Renal pelvis (tissue), 12 donors: ENCODE results near the gene SGCG. TPM values are rescaled to one million over a fixed set of nuclear protein-coding genes. Genes with fewer than 3 reads are reported as not detected.
A peak's percentile ranks its signal among the peaks of the same experiment; 100 is the strongest.
"Not testable (repeated sequence)": the region's sequence is repeated elsewhere in the genome, so short reads cannot be mapped to it uniquely, and the experiment has no call there.

ENCODE experiments used
- DNase-seq: peaks from one replicate; pipeline ENCODE4 v3.0.0-alpha.2; 2013
- long read RNA-seq, 16 experiments: transcript quantifications; one replicate each; lab custom pipeline, GENCODE V29; 2026
- polyA plus RNA-seq, 3 donors: library from polyadenylated mRNA; unstranded; fragments of 120-200 nt; gene quantifications; one replicate each; pipeline ENCODE4 v1.2.1, GENCODE V29; 2013; ENCODE audit not compliant: insufficient read length in 3 of 3

Gene SGCG, protein sequence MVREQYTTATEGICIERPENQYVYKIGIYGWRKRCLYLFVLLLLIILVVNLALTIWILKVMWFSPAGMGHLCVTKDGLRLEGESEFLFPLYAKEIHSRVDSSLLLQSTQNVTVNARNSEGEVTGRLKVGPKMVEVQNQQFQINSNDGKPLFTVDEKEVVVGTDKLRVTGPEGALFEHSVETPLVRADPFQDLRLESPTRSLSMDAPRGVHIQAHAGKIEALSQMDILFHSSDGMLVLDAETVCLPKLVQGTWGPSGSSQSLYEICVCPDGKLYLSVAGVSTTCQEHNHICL
- polyA plus RNA-seq, result 1 to 10 TPM; 4.3 to 5.4 (median 4.4) TPM
- long read RNA-seq, donor 1, result 0 reads
- long read RNA-seq, donor 2, result 0 reads
- long read RNA-seq, donor 3, result 0 reads
- long read RNA-seq, donor 4, result 0 reads
- long read RNA-seq, donor 5, result 0 reads
- long read RNA-seq, donor 6, result 0 reads
- long read RNA-seq, donor 7, result 0 reads
- long read RNA-seq, donor 8, partial matches to known transcripts, result 0 of 7 reads
- long read RNA-seq, donor 8, other reads (novel, unspliced or antisense), result 7 of 7 reads
- long read RNA-seq, donor 9, result 0 reads
- long read RNA-seq, donor 10, result 0 reads
- long read RNA-seq, donor 11, result 0 reads
- long read RNA-seq, donor 12, result 0 reads
- long read RNA-seq, donor 13, result 0 reads
- long read RNA-seq, donor 14, result 0 reads
- long read RNA-seq, donor 15, result 0 reads
- long read RNA-seq, donor 16, partial matches to known transcripts, result 0 of 6 reads
- long read RNA-seq, donor 16, other reads (novel, unspliced or antisense), result 6 of 6 reads

DNA sequence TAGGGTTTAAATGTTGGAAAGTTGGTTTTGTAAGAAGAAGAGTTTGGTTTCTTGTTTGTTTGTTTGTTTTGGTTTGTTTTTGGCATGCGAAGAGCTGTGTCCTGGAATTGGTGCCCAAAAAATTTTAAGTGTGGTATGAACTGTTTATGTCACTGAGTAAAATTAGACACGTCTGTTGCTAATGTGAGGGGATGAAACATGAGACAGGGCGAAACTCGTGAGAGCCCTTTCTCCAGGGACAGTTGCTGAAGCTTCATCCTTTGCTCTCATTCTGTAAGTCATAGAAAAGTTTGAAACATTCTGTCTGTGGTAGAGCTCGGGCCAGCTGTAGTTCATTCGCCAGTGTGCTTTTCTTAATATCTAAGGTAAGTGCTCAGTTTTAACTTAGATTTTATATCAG, at the start of gene SGCG:
Gene SGCG (plus strand): TSS at position 269 of the 400 bp plus-strand sequence. CDS start 22,716 bp downstream, outside the sequence.
- no peak for DNase-seq

DNA sequence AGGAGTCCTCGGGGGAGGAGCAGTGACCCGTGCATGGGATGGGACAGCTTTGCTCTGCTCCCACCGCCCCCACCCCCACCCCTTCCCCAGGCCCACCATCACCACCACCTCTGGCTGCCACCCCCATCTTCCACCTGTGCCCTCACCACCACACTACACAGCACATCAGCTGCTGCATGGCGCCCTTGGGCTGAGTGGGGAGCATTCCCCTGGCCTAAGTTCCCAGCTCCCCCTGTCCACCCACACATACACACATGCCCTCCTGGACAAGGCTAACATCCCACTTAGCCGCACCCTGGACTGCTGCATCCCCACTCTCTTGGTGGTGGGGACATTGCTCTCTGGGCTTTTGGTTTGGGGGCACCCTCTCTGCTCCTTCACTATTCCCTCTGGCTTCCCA, 46.2 kb upstream of the SGCG start:
- DNase-seq, result no peak

DNA sequence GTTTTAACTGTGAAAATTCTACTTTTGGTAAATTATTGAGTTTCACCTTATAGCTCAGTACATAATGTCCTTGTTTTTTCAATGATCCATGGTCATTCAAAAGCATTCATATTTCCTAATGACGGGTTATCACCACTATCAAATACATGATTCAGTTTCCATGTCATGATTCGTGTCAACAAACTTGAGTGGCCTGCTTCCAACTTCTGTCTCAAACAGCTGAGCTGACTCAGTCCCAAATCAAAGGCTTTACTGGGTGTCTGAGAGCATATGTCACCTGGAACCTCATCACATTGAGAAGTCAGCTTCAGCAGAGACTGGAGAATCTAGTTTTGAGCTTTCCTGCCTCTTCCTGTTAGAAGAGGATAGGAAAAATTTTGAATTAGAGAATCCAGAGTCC, 40.3 kb upstream of the SGCG start:
- no peak for DNase-seq

DNA sequence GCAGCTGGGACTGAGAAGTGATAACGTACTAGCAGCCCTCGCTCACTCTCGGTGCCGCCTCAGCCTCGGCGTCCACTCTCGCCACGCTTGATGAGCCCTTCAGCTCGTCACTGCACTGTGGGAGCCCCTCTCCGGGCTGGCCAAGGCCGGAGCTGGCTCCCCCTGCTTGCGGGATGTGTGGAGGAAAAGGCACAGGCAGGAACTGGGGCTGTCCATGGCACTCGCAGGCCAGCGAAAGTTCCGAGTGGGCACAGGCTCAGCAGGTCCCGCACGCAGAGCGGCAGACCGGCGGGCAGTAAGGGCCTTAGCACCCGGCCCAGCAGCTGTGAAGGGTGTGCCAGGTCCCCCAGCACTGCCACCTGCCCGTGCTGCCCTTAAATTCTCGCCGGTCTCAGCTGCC, 38.8 kb upstream of the SGCG start:
- no peak for DNase-seq

DNA sequence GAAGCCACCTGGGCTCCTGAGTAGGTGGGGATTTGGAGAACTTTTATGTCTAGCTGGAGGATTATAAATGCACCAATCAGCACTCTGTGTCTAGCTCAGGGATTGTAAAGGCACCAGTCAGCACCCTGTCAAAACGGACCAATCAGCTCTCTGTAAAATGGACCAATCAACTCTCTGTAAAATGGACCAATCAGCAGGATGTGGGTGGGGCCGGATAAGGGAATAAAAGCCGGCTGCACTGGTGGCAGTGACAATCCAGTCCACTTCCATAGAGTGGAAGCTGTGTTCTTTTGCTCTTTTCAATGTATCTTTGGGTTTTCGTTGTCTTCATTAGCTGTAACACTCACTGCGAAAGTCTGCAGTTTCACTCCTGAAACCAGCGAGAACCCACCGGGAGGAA, 38.2 kb upstream of the SGCG start:
- DNase-seq, result not testable (repeated sequence)

DNA sequence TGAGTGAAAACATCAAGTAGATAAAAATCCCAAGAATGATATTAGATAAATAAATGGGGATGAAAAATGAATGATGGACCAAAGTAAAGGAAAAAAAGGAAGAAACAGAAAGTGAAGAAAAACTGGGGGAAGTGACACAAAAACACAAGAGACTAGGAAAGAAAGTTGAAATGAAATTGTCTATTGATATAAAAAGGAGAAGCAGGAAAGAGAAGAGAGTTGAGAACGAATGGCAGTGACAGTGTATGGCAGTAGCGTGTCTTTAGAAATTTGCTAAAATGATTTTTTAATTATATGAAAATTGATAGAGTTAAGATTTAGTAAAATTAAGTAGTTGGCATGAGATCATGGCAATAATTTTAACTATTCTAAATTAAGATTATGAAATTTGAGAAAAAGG, 36.3 kb upstream of the SGCG start:
- no peak for DNase-seq

DNA sequence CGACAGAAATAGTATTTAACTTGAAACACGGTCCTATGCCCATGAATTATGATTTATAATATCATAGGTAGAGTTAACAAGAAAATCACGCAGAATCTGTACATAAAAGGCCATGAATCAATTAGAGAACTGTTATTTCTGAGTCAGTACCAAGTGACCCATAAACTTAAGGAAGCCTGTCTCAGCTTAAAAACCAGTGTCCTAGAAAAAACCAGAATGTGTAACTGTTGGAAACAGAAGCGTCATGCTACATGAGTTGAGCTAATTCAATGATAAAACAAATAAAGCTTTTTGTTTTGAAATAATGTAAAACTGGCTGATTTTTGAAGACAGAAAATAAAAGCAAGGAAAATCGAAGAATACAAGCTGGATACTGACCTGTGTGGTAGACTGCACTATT, 34.8 kb upstream of the SGCG start:
- no peak for DNase-seq

DNA sequence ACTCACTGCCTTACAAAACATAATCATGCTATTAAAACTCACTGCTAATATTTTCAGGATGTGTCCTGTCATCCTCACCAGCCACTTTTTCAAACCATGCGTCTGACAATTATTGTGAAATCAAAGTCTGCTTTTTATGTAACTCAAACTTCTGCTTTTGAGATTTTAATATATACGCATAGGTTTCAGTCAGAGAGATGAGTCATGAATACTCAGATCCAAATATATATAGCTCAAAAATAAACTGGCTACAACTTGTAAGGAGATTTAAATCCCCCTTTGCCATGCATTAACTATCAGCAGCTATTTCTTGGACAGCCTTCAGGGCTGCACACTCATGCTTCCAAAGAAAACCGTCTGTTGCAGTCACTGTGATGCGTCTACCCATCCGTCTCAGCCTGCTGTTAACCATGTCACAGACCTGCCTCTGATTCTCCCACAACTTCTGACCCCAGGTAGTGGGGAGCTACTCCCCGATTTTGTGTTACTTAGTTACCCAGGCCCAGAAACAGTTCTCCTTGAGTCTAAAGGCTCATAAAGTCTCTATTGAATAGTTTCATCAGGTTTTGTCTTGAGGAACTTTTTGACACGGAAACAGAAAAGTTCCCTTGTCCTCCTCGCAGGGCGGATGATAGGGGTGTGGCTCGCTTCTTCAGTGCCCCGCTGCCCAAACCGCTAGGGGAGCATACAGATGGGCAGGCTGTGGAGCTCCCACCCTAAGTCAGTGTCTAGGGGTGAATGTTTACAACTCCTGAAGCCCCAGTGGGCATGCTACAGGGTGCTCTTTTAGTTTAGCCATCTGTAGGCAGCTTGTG, 33.8 kb upstream of the SGCG start:
- DNase-seq, result no peak

DNA sequence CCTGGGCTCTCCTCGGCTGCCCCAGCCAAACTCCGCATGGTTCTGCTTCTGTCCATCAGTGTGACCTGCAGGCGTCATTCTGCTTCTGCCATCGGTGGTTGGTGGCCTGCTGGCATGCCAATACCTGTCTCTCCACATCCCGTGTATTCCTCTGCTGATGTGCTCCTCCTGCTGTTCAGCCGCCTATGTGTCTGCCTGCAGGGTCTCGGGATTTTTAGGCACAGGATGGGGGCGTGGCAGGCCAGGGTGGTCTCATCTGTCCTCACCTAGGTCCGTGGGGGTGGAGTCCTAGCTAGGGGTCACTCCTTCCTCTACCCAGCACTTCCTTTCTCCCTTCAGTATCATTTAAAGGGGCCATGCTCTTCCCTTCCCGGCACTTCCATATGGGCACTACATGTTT, 33.0 kb upstream of the SGCG start:
- DNase-seq, result no peak

DNA sequence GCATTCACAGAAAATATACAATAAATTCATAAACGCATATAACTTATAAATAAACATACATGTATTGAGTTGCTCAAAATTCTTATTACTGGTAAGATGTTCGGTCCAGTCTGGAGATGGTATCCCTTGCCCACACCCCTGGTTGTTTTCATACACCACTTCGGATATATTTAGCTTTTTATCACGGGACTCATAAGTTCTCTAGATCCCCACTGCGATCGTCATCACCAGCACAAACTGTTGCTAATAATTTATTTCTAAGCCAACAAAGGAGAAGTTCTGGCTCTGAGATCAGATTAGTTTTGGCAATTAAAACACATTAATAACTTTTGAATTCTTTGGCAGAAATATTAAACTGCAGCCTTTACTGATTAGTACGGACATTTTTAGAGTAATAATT, 23.0 kb upstream of the SGCG start:
- no peak for DNase-seq

DNA sequence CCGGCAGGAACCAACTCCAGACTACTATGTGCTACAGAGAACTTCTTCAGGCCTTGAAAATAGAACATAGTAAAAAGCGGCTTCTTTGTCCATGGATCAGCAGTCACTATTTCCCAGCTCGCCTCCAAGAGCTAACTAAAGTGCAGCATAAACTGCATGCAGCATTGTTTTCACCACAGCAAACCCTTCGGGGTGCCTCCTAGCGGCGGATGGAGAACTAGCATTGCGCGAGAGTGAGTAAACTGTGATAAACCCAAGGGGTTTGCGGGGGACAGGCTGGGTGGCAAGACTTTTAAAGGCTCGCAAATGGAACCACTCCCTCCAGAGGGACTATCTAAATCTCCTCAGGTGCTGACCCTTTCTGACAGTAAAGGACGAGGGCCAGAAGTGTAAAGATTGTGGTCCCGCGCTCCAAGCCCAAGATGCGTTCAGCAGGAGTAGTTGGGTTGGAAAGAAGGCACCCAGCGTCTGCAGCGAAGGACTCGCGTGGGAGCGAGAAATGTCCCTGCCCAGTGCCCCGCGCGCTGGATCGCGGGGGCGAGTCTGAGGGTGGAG, 21.5 kb upstream of the SGCG start:
- DNase-seq, result peak; percentile 61

DNA sequence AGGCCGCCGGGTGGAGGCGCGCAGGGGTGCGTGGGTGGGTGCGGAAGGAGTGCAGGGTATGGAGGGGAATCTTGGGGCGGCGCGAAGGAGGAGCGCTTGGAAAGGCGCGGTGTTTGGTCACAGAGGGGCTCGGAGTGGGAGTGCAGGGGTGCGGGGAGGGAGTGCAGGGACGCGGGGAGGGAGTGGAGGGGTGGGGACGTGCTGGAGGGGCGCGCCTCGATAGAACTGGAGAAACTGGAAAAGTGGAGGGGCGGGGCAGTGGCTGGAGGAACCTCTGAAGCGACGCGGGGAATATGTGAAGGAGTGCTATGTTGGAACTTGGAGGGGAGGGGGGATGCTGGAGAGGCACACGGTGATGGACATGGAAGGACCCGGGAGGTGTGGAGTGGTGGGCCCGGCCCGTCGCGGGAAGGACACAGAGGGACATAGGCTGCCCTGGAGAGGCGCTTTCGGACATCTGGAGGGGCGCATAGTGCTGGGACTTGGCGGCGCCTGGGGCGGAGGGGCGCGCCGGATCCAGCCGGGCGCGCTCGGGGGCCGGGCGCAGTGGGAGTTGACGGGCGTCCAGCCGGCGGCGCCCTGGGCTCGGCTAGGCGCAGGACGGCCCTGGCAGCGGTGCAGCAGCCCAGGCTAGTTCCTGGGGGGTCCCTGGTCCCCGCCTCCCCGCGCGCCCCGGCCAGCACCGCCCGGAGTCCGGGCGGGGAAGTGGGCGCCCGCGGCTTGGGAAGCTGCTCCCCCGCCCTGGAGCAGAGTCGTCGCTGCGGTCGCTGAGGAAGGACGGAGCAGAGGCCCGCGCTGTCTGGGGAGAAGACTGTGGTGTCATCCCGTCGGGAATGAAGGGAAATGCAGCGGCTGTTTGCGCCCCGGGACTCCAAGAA, 20.8 kb upstream of the SGCG start:
- peak; percentile 59 for DNase-seq

DNA sequence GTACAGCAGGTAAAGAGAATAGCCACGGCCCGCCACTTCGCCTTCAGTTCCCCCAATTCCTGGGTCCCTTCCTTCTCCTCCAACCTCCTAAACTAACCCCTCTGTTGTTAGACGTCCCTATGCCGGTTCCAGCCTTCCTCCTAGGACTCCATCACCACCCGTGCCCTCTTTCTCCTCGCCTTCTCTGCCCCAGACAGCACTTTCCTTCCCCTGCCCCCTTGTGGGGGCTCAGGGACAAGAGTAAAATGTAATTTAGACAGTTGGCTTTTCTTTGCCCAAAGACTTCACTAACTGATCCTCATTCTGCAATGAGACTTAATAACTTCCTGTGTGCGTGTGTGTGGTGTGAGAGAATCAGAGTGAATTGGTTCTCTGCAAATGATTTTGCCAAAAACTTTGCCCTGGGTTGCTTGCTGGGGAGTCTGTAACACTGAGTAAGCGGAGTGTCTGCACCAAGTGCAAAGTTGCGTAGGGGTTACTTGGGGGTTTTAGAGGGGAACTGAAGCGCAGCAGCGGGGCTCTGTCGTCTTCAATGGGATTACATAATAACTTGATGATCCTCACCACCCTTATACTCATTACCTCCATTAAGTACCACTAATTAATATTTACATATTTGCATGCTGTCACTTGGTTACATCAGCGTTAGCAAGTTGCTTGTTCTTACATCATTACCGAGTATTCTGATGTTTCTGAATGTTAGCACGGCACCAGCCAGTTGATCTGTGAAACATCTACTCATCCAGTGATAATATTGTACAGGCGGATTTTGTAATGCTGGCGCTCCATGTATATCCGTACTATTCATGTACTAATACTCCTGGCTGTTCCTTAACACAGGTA, 19.9 kb upstream of the SGCG start:
- no peak for DNase-seq

DNA sequence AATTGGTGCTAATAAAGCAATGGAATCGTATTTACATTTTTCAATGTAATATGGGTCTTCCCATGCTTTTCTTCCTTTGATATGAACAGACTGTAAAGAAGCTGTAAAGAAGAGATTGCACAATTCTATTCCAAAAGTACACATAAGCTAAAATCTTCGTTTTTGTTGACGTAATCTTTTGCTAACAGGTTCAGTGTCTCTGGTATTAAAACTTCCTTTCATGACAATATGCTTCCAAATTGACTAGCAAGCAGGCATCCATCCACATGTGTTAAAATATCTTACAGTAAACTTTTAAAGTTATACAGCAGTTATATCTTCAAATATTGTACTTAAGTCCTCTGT, 19.3 kb upstream of the SGCG start:
- no peak for DNase-seq

DNA sequence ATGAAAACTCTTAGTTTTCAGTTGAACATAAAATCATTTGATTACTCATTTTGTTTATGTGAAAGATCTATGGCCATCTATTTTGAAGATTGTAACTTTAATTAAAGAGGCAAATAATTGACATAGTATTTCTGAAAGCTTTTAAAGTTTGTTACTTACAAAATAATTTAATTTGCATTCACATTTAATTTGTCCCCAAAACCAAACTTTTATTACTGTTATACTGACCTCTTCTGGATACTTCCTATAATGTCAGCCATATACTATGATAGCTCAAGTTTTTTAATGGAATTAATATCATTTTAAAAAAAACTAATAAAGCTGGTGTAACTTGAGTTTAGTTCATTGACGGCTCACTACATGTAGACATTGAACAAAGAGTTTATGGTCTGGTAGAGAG, 4.9 kb upstream of the SGCG start:
- DNase-seq, result no peak

DNA sequence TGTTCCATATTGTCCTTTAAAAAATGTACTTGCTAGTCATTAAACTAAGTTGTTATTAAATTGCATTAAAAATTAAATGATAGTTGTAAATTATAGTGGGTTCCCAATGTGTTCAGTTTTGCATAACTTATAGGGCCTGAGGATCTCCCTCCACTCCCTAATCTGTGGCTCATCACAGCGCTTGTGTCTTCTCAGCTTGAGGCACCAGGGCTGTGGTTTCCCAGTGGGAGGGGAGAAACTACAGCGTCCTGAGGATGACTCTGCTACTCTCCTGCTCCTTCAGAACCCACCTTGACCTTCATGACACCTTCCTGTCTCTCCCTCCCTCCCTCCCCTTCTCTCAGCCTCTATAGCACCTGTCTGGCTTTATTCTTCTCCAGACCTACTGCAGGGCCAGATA, 1.4 kb downstream of the SGCG start:
- DNase-seq, result no peak

DNA sequence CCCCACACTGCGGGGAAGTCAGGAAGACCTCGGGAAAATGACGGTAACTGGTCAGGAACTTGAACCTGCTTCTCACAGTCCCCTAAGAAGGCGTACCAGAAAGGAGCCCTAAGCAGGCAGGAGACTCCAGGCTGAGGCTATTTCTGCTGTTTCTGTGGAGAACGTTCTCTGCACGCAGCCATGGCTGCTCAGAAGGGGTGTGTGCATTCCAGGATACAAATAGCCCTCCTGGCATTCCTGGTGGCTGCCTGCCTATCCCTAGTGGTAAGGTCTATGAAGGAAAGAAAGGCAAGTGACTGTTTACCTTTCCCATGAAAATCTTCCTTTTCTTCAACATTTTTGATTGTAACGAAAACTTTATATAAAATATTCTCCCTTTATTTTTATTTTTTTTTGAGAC, 2.5 kb downstream of the SGCG start:
- DNase-seq, result no peak

DNA sequence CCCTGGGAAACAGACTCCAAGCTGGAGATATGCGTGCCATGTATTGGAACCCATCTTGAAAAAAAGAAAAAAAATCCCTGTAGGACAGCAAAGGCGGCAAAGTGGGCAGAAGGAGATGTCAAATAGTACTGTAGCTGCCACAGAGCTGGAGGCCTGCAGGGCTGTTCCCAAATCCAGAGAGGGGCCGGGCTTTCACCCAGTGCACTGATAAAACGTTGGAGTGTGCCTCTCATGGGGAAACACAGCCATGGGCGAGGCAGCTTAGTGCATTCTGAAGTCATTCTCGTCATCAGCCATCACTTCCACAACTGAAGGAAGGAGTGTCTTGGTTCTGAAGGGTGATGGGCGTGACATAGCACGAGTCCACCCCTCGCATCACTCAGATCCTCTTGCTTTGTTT, 4.8 kb downstream of the SGCG start:
- no peak for DNase-seq

DNA sequence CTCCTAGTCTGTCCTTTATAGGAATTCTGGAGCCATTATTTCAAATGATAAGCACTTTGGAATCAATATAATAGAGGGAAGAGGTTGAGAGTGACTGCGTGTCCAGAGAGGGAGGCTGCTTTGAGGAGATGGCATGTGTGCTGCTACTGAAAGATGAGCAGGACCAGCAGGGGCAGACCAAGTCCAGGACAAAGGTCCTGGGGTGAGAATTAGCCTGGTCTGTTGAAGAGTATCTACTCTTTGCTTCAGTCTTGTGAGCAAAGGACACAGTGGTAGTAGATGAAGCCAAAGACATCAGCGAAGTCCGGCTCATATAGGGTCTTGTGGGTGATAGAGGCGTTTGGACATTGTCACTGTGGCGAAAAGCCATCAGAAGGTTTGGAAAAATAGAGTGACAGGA, 21.1 kb downstream of the SGCG start:
- DNase-seq, result no peak

DNA sequence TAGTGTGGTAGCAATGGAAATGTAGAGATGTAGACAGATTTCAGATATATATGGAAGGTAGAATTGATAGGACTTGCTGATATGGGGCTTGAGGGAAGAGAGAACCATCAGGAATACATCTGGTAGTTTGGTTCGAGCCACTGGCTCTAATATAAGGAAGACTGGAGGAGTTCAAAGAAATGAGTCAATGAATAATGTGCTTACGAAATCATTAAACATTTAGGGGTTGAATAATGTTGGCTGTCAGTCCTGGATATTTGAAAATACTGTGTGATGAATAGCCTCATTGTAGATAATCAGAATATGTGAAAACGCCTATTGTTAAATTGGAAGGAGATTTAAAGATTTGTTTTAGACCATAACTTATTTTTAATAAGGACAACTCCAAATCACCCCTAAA, 21.6 kb downstream of the SGCG start:
- DNase-seq, result no peak
